Thymus (tissue), 11 donors: ENCODE data around the gene SDR42E1. TPM values are rescaled to one million over a fixed set of nuclear protein-coding genes. Genes with fewer than 3 reads are reported as not detected.

ENCODE experiments used
- DNase-seq, 9 donors: peaks; one replicate each; pipeline ENCODE4 v3.0.0-alpha.2; 2013; ENCODE audit warnings: low spot score in 9 of 9, low read depth in 6 of 9, missing footprints in 1 of 9
- H3K27ac ChIP-seq, 2 donors: one replicate each; pipeline ENCODE4 v1.5.1; 2013; ENCODE audit warnings: control low read depth in 1 of 2, low read depth in 1 of 2, low read length in 1 of 2, mild to moderate bottlenecking in 1 of 2, moderate library complexity in 1 of 2
- H3K27me3 ChIP-seq, 2 donors: one replicate each; pipeline ENCODE4 v1.5.1; 2013; ENCODE audit warnings: low read length in 1 of 2; ENCODE audit not compliant: control insufficient read depth in 2 of 2, insufficient read depth in 1 of 2
- H3K36me3 ChIP-seq, 2 donors: one replicate each; pipeline ENCODE4 v1.5.1; 2013; ENCODE audit warnings: low read length in 1 of 2, mild to moderate bottlenecking in 1 of 2, moderate library complexity in 1 of 2; ENCODE audit not compliant: control insufficient read depth in 2 of 2, insufficient read depth in 2 of 2
- H3K4me1 ChIP-seq, 2 donors: one replicate each; pipeline ENCODE4 v1.5.1; 2013; ENCODE audit warnings: low read length in 2 of 2; ENCODE audit not compliant: control insufficient read depth in 2 of 2, insufficient read depth in 2 of 2
- H3K4me3 ChIP-seq, 2 donors: one replicate each; pipeline ENCODE4 v1.5.1; 2013; ENCODE audit warnings: low read length in 2 of 2, control low read depth in 1 of 2, mild to moderate bottlenecking in 1 of 2
- H3K9me3 ChIP-seq, 2 donors: one replicate each; pipeline ENCODE4 v1.5.1; 2013; ENCODE audit warnings: low read length in 1 of 2, mild to moderate bottlenecking in 1 of 2; ENCODE audit not compliant: control insufficient read depth in 2 of 2, insufficient read depth in 1 of 2
- WGBS: extraction: QIAGEN DNeasy Blood & Tissue Kit; methylation state at CpG from one replicate; pipeline ENCODE4 v1.1.7; 2013; 5-methylcytosine and 5-hydroxymethylcytosine counted together
- polyA plus RNA-seq: library from polyadenylated mRNA; stranded (reverse); fragments of 200-250 nt; gene quantifications from one replicate; pipeline ENCODE4 v1.2.3, GENCODE V29; 2013
- total RNA-seq: library from RNA; stranded (reverse); fragments of 120-200 nt; gene quantifications from one replicate; pipeline ENCODE4 v1.2.4, GENCODE V29; 2013
- donor health status: healthy.

SDR42E1 gene
- total and polyA plus RNA-seq, 2 donors: 1.8 to 6.0 TPM

DNA sequence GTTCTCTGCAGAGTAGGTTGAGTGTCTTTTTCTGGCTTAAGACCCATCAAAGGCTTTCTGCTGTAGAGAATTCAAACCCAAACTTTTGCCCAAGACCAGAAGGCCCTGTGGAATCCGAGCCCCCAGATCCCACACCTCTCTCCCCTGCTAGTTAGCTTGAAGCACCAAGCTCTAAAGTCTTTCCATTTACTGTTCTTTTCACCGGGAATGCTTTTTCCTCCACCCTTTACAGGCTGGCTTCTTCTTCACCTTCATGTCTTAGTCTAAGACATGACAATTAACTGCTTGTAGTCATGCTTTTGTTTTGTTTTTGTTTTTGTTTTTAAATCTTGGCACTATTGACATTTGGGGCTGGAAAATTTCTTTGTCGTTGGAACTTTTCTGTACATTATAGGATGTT is 39.2 kb upstream of the SDR42E1 start:
- Histone ChIP-seq H3K4me3 (no peak overlapping the region), H3K27ac (no peak overlapping the region), H3K4me1 (no peaks in the 10 kb centered on the region), H3K27me3 (peaks cover 0 to 2% of the 10 kb centered on the region in 2 donors), H3K36me3 (no peaks in the 10 kb centered on the region), H3K9me3 (no peaks in the 10 kb centered on the region)
- 85% methylated on average over 3 of the region's 3 CpGs for WGBS
- no peak for DNase-seq

DNA sequence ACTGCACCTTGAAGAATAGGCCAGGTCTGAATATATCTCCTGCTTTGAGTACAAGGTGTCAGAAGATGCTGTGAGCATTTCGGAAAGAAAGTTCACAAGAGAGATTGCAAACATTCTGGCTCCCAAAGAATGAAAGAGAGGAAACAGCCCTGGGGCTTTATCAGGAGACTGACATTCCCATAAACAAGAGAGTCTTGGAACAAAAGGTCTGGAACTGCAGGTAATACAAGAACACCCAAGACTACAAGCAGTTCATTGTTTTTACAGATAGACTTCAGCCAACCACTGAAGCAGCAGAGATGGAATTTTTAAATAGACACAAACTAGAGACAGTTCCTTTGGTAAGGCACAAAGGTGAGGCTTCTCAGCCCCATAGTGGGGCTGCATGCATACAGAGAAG is 38.2 kb upstream of the SDR42E1 start:
- WGBS: 88% methylated on average over 1 of the region's 1 CpG
- no peaks in the 10 kb centered on the region for H3K36me3 ChIP-seq
- no peak overlapping the region for H3K27ac ChIP-seq
- DNase-seq: no peak
- H3K4me3 ChIP-seq: no peak overlapping the region
- H3K9me3 ChIP-seq: no peaks in the 10 kb centered on the region
- H3K4me1 ChIP-seq: no peaks in the 10 kb centered on the region
- H3K27me3 ChIP-seq: peaks cover 0 to 2% of the 10 kb centered on the region in 2 donors

- H3K9me3 ChIP-seq: no peaks in the 10 kb centered on the region
- H3K4me1 ChIP-seq: no peaks in the 10 kb centered on the region
- H3K27me3 ChIP-seq: peaks cover 0 to 2% of the 10 kb centered on the region in 2 donors
- no peak for DNase-seq
- no peaks in the 10 kb centered on the region for H3K36me3 ChIP-seq
- H3K4me3 ChIP-seq: no peak overlapping the region
- 100% methylated on average over 2 of the region's 2 CpGs for WGBS
- no peak overlapping the region for H3K27ac ChIP-seq
Measured at GRCh38 chr16:82047787-82048186, 36.5 kb upstream of the SDR42E1 start.

DNA sequence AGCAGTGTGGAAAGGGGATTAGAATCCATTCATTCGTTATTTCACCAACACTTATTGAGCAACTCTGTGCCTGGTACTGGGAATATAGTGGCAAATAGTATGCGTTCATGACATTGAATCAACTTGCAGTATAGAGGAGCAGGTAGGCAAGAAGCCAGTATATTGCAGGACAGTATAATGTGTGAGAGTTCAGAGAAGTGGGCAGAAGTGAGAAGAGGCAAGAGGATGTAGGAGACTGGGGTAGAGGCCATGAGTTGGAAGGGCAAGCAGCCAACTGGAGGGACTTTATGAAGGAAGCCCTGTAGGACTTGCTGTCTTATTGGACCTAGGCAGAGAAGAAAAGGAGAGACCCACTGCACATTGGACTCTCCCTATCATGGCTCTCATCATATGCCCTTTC is 36.1 kb upstream of the SDR42E1 start:
- Histone ChIP-seq H3K27me3 (peaks cover 0 to 2% of the 10 kb centered on the region in 2 donors), H3K9me3 (no peaks in the 10 kb centered on the region), H3K4me1 (no peaks in the 10 kb centered on the region), H3K27ac (no peak overlapping the region), H3K36me3 (no peaks in the 10 kb centered on the region), H3K4me3 (no peak overlapping the region)
- WGBS: 95% methylated on average over 2 of the region's 2 CpGs
- no peak for DNase-seq

GRCh38 chr16:82046941-82047340 is 35.7 kb upstream of the SDR42E1 start:
- Histone ChIP-seq H3K36me3 (no peaks in the 10 kb centered on the region), H3K4me3 (no peak overlapping the region), H3K4me1 (no peaks in the 10 kb centered on the region), H3K9me3 (no peaks in the 10 kb centered on the region), H3K27me3 (peaks cover 0 to 2% of the 10 kb centered on the region in 2 donors), H3K27ac (no peak overlapping the region)
- WGBS: 96% methylated on average over 2 of the region's 2 CpGs
- no peak for DNase-seq

DNA sequence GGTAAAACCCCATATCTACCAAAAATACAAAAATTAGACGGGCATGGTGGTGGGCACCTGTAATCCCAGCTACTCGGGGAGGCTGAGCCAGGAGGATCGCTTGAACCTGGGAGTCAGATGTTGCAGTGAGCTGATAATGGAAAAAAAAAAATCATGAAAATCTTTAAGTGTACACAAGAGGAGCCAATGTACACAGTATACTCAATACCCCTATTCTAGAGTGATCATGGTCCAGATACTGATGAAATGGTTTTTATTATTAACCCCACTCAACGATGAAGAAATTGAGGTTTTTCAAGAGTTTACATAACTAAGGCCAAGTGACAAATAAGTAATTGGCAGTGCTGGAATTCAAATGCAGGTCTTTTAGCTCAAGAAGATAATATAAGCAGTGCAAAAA is 35.3 kb upstream of the SDR42E1 start:
- peaks cover 0 to 2% of the 10 kb centered on the region in 2 donors for H3K27me3 ChIP-seq
- WGBS: 93% methylated on average over 4 of the region's 4 CpGs
- no peak for DNase-seq
- no peaks in the 10 kb centered on the region for H3K9me3 ChIP-seq
- H3K4me3 ChIP-seq: no peak overlapping the region
- H3K36me3 ChIP-seq: no peaks in the 10 kb centered on the region
- H3K27ac ChIP-seq: no peak overlapping the region
- H3K4me1 ChIP-seq: no peaks in the 10 kb centered on the region

GRCh38 chr16:82045465-82045864 is 34.2 kb upstream of the SDR42E1 start:
- Histone ChIP-seq H3K9me3 (no peaks in the 10 kb centered on the region), H3K27ac (no peak overlapping the region), H3K4me3 (no peak overlapping the region), H3K36me3 (no peaks in the 10 kb centered on the region), H3K27me3 (peaks cover 0 to 2% of the 10 kb centered on the region in 2 donors), H3K4me1 (no peaks in the 10 kb centered on the region)
- no peak for DNase-seq
- WGBS: 66% methylated on average over 2 of the region's 2 CpGs

DNA sequence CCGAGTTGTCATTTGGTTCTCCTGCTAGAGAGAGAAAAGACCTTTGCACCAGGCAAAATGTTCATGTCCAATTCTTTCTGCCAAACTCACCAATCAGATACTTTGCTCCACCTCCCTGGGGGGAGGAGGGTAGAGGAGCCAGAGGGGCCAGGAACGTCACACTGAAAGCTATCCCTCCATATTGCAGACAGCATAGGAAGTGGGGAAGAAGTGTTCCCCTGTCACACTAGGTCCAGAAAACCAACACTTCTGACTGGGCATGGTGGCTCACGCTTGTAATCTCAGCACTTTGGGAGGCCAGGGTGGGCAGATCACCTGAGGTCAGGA is 33.3 kb upstream of the SDR42E1 start:
- Histone ChIP-seq H3K27ac (no peak overlapping the region), H3K9me3 (no peaks in the 10 kb centered on the region), H3K36me3 (no peaks in the 10 kb centered on the region), H3K4me1 (no peaks in the 10 kb centered on the region), H3K27me3 (peaks cover 0 to 2% of the 10 kb centered on the region in 2 donors), H3K4me3 (no peak overlapping the region)
- WGBS: 90% methylated on average over 3 of the region's 3 CpGs
- no peak for DNase-seq

GRCh38 chr16:82043680-82044584 is 32.7 kb upstream of the SDR42E1 start:
- Histone ChIP-seq H3K36me3 (no peaks in the 10 kb centered on the region), H3K27me3 (peaks cover under 1 to 2% of the 10 kb centered on the region in 2 donors), H3K4me3 (no peak overlapping the region), H3K27ac (no peak overlapping the region), H3K4me1 (no peaks in the 10 kb centered on the region), H3K9me3 (no peaks in the 10 kb centered on the region)
- 92% methylated on average over 6 of the region's 6 CpGs for WGBS
- no peak for DNase-seq
